HG03354 (cell line): ENCODE results near the gene VEZF1.
A peak's percentile ranks its signal among the peaks of the same experiment; 100 is the strongest.
"Not testable (repeated sequence)": the region's sequence is repeated elsewhere in the genome, so short reads cannot be mapped to it uniquely, and the experiment has no call there.

Experiments
- ATAC-seq: cut with Tn5 transposase; IDR thresholded peaks from one replicate; pipeline ENCODE4 v1.9.1; 2021; ENCODE audit warnings: mild to moderate bottlenecking; ENCODE audit not compliant: unreplicated experiment, poor library complexity, severe bottlenecking

The VEZF1 gene

GRCh38 chr17:57976594-57976993, 11.5 kb downstream of the VEZF1 start:
- no peak for ATAC-seq

- ATAC-seq: no peak
Measured at GRCh38 chr17:57975044-57975443, 13.0 kb downstream of the VEZF1 start.

- not testable (repeated sequence) for ATAC-seq
Measured at GRCh38 chr17:57974053-57974824, 13.8 kb downstream of the VEZF1 start.

- ATAC-seq: no peak
Measured at GRCh38 chr17:57972151-57972550, 15.9 kb downstream of the VEZF1 start.

- no peak for ATAC-seq
Measured at GRCh38 chr17:57971572-57971971, 16.5 kb downstream of the VEZF1 start.

- ATAC-seq: no peak
Measured at GRCh38 chr17:57970710-57971109, 17.3 kb downstream of the VEZF1 start.

- ATAC-seq: no peak
Measured at GRCh38 chr17:57968456-57968855, 19.6 kb downstream of the VEZF1 start.

- no peak for ATAC-seq
Measured at GRCh38 chr17:57966875-57967274, 21.2 kb downstream of the VEZF1 start.

- ATAC-seq: no peak
Measured at GRCh38 chr17:57966246-57966645, 21.8 kb downstream of the VEZF1 start.

GRCh38 chr17:57965521-57966160, 22.4 kb downstream of the VEZF1 start:
- no peak for ATAC-seq

GRCh38 chr17:57963149-57963511, 24.9 kb downstream of the VEZF1 start:
- no peak for ATAC-seq

GRCh38 chr17:57962279-57963148, 25.5 kb downstream of the VEZF1 start:
- no peak for ATAC-seq

- ATAC-seq: no peak
Measured at GRCh38 chr17:57959929-57960328, 28.1 kb downstream of the VEZF1 start.

GRCh38 chr17:57958391-57958790, 29.7 kb downstream of the VEZF1 start:
- not testable (repeated sequence) for ATAC-seq

GRCh38 chr17:57957886-57958285, 30.2 kb downstream of the VEZF1 start:
- no peak for ATAC-seq

- no peak for ATAC-seq
Measured at GRCh38 chr17:57957120-57957850, 30.8 kb downstream of the VEZF1 start.

- peak; percentile 77 for ATAC-seq
Measured at GRCh38 chr17:57956291-57957119, 31.5 kb downstream of the VEZF1 start.

- ATAC-seq: peak; percentile 61
Measured at GRCh38 chr17:57955183-57955931, 32.7 kb downstream of the VEZF1 start, which contains the start of gene CUEDC1. CUEDC1 (minus strand) TSS chr17:57955412; CDS start chr17:57885564, 69,848 bp downstream.
